Measurements from ENCODE around the gene HDAC2. TPM values are rescaled to one million over a fixed set of nuclear protein-coding genes. Genes with fewer than 3 reads are reported as not detected.
"Not testable (repeated sequence)": the region's sequence is repeated elsewhere in the genome, so short reads cannot be mapped to it uniquely, and the experiment has no call there.

The HDAC2 gene
- polyA plus RNA-seq = 133 TPM
- long read RNA-seq, donor 1, full-length matches to known transcripts = 11 of 45 reads
- long read RNA-seq, donor 1, partial matches to known transcripts = 34 of 45 reads
- long read RNA-seq, donor 1, other reads (novel, unspliced or antisense) = 0 of 45 reads
- long read RNA-seq, donor 2, full-length matches to known transcripts = 31 of 84 reads
- long read RNA-seq, donor 2, partial matches to known transcripts = 53 of 84 reads
- long read RNA-seq, donor 2, other reads (novel, unspliced or antisense) = 0 of 84 reads
- long read RNA-seq, donor 3, full-length matches to known transcripts = 45 of 156 reads
- long read RNA-seq, donor 3, partial matches to known transcripts = 111 of 156 reads
- long read RNA-seq, donor 3, other reads (novel, unspliced or antisense) = 0 of 156 reads
- long read RNA-seq, donor 4, full-length matches to known transcripts = 2 of 2 reads
- long read RNA-seq, donor 4, partial matches to known transcripts = 0 of 2 reads
- long read RNA-seq, donor 4, other reads (novel, unspliced or antisense) = 0 of 2 reads
- long read RNA-seq, donor 5, full-length matches to known transcripts = 26 of 71 reads
- long read RNA-seq, donor 5, partial matches to known transcripts = 45 of 71 reads
- long read RNA-seq, donor 5, other reads (novel, unspliced or antisense) = 0 of 71 reads
- long read RNA-seq, donor 6, full-length matches to known transcripts = 21 of 64 reads
- long read RNA-seq, donor 6, partial matches to known transcripts = 43 of 64 reads
- long read RNA-seq, donor 6, other reads (novel, unspliced or antisense) = 0 of 64 reads
- long read RNA-seq, donor 7, full-length matches to known transcripts = 6 of 32 reads
- long read RNA-seq, donor 7, partial matches to known transcripts = 26 of 32 reads
- long read RNA-seq, donor 7, other reads (novel, unspliced or antisense) = 0 of 32 reads
- long read RNA-seq, donor 8, full-length matches to known transcripts = 20 of 126 reads
- long read RNA-seq, donor 8, partial matches to known transcripts = 106 of 126 reads
- long read RNA-seq, donor 8, other reads (novel, unspliced or antisense) = 0 of 126 reads
- long read RNA-seq, donor 9, full-length matches to known transcripts = 21 of 68 reads
- long read RNA-seq, donor 9, partial matches to known transcripts = 47 of 68 reads
- long read RNA-seq, donor 9, other reads (novel, unspliced or antisense) = 0 of 68 reads
- long read RNA-seq, donor 10, full-length matches to known transcripts = 39 of 75 reads
- long read RNA-seq, donor 10, partial matches to known transcripts = 36 of 75 reads
- long read RNA-seq, donor 10, other reads (novel, unspliced or antisense) = 0 of 75 reads
- long read RNA-seq, donor 11, full-length matches to known transcripts = 22 of 54 reads
- long read RNA-seq, donor 11, partial matches to known transcripts = 32 of 54 reads
- long read RNA-seq, donor 11, other reads (novel, unspliced or antisense) = 0 of 54 reads

DNA sequence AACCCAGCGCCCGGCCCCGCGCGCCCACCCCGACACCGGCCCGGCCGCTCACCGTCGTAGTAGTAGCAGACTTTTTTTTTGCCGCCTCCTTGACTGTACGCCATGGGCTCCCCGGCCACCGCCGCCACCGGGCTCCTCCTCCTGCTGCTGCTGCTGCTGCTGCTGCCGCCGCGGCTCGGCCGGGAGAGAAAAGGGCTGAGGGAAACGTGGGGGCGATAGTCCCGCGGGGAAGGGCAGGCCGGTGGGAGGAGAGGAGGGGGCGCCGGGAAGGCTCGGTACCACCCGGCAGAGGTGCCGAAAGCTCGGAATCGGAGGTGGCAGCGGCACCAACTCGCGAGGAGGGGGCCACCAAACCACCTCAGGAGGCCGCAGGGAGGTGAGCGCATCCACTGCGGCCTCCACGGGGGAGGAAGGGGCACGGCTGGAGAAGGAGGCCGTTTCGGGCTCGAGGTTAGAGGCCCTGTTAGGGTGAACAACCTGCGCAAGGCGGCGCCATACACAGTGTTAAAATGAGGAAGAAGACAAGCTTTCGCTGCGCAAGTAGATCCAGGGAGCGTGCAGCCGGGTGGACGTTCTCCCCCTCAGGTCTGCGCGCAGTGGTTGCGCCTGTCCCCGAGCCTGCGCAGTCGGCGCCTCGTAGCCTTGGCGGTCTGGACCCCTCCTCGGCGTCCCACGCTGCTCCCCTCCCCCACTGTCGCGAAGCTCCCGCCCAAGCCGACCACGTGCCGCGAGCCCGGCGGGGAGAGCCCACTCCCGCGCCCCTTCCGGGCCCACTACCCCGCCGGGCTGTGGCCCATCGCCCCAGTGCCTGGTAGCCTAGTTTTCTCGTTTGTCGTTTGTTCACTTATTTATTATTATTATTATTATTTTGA lies at the start of gene HDAC2:
Gene HDAC2, minus strand, starts transcription at position 344 of the 872 bp plus-strand sequence. Its CDS starts 240 bp downstream, at position 104.
- no CpG with 5 or more reads among the region's 82 CpGs for WGBS (ENCODE audit: insufficient coverage, low lambda C conversion rate)
- Histone ChIP-seq H3K27me3 (ENCODE audit: control insufficient read depth, insufficient read depth, low read length) (no peaks in the 10 kb centered on the region), H3K4me3 (ENCODE audit: low read length) (peak within 1 kb of the TSS; percentile 98), H3K9me3 (ENCODE audit: control insufficient read depth, low read depth, low read length) (no peaks in the 10 kb centered on the region), H3K36me3 (ENCODE audit: control insufficient read depth, insufficient read depth, low read length) (no peaks in the 10 kb centered on the region), H3K4me1 (ENCODE audit: control insufficient read depth, insufficient read depth, low read length) (peaks cover 4% of the 10 kb centered on the region), H3K27ac (ENCODE audit: low read length) (peak within 1 kb of the TSS; percentile 96)
- peak; percentile 85 to 93 for DNase-seq

DNA sequence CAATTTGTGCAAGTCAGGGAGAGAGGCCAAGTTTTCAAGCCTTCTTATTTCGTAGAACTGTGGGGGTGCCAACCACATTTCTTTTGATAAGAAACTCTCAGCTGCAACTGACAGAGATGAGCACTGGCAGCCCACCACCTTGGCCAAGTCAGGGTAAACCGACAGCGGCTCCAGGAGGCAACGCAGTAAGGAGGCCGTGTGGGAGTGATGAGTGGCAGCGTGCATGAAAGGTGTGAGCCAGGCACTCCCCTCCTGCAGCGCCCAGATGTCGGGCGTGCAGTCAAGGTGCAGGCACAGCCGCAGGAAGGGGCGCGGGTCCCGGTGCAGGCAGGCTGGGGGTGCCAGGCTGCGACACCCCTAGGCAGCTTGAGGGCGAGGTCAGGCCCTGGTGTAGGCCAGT lies 49.2 kb upstream of the HDAC2 start:
- Histone ChIP-seq H3K27ac (ENCODE audit: low read length) (no peak overlapping the region), H3K4me3 (ENCODE audit: low read length) (no peak overlapping the region), H3K36me3 (ENCODE audit: control insufficient read depth, insufficient read depth, low read length) (no peaks in the 10 kb centered on the region), H3K9me3 (ENCODE audit: control insufficient read depth, low read depth, low read length) (peaks cover 3% of the 10 kb centered on the region), H3K4me1 (ENCODE audit: control insufficient read depth, insufficient read depth, low read length) (no peaks in the 10 kb centered on the region), H3K27me3 (ENCODE audit: control insufficient read depth, insufficient read depth, low read length) (no peaks in the 10 kb centered on the region)
- no CpG with 5 or more reads among the region's 15 CpGs for WGBS (ENCODE audit: insufficient coverage, low lambda C conversion rate)
- DNase-seq = no peak

DNA sequence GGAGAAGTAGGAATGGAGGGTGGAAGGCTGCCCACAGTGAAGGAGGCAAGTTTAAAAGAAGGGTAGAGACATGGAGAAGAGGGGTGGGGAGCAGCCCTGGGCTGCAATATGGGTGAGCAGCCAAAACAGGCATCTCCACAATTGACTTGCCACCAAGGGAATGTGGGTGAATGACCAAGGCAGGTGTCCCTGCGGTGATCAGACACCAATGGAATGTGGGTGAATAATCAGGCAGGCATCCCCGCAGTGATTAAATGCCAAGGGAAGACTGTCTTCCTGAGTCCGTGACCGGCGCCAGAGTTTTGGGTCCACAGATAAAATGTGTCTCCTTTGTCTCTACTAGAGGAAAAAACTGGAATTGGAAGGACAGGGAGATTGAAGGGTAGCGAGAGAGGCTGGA lies 46.2 kb upstream of the HDAC2 start:
- not testable (repeated sequence) for H3K36me3 ChIP-seq (ENCODE audit: control insufficient read depth, insufficient read depth, low read length); H3K4me3 ChIP-seq (ENCODE audit: low read length); DNase-seq; H3K4me1 ChIP-seq (ENCODE audit: control insufficient read depth, insufficient read depth, low read length); H3K27ac ChIP-seq (ENCODE audit: low read length); H3K27me3 ChIP-seq (ENCODE audit: control insufficient read depth, insufficient read depth, low read length); H3K9me3 ChIP-seq (ENCODE audit: control insufficient read depth, low read depth, low read length)
- WGBS (ENCODE audit: insufficient coverage, low lambda C conversion rate) = no CpG with 5 or more reads among the region's 6 CpGs

DNA sequence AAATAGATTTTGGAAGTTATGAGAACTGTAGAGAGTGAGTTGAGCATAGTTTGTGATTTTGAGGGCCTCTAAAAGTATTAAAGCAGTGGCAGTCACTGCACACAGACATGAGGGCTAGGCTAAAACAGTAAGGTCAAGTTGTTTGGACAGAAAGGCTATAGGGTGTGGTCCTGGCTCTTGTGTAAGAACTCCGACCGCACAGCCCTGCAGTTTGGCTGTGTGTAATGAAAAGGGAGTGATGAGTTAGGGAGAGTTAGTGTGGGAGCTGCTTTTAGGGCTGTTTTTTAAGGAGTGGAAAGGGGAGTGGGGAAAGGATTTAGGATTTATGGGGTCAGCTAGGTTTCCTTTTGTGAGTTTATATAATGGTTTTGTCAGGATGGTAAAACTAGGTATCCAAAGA lies 43.2 kb upstream of the HDAC2 start:
- not testable (repeated sequence) for H3K4me1 ChIP-seq (ENCODE audit: control insufficient read depth, insufficient read depth, low read length); H3K27me3 ChIP-seq (ENCODE audit: control insufficient read depth, insufficient read depth, low read length); DNase-seq; H3K27ac ChIP-seq (ENCODE audit: low read length); H3K36me3 ChIP-seq (ENCODE audit: control insufficient read depth, insufficient read depth, low read length); H3K9me3 ChIP-seq (ENCODE audit: control insufficient read depth, low read depth, low read length); H3K4me3 ChIP-seq (ENCODE audit: low read length)
- WGBS (ENCODE audit: insufficient coverage, low lambda C conversion rate) = no CpG with 5 or more reads among the region's 2 CpGs

DNA sequence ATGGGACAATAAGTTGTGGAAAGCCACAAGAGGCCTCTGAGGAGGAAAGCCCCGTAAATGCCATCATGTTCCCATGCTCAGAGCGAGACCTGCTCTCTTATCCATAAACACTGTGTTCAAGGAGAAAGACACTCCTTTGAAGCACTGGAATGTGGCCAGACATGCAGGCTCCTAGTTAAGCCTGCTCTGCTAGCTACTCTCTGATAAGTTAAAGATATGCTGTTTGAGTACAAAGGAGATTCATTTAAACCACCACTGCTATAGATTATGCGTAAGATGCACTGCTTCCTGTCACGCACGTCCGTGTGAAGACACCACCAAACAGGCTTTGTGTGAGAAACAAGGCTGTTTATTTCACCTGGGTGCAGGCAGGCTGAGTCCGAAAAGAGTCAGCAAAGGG lies 40.5 kb upstream of the HDAC2 start:
- WGBS (ENCODE audit: insufficient coverage, low lambda C conversion rate) = no CpG with 5 or more reads among the region's 7 CpGs
- H3K4me3 ChIP-seq (ENCODE audit: low read length); H3K36me3 ChIP-seq (ENCODE audit: control insufficient read depth, insufficient read depth, low read length); H3K27me3 ChIP-seq (ENCODE audit: control insufficient read depth, insufficient read depth, low read length); H3K9me3 ChIP-seq (ENCODE audit: control insufficient read depth, low read depth, low read length): not testable (repeated sequence)
- H3K4me1 ChIP-seq (ENCODE audit: control insufficient read depth, insufficient read depth, low read length) = peaks cover 11% of the 10 kb centered on the region
- peak overlapping the region; percentile 29 for H3K27ac ChIP-seq (ENCODE audit: low read length)
- peak; percentile 21 to 61 for DNase-seq

DNA sequence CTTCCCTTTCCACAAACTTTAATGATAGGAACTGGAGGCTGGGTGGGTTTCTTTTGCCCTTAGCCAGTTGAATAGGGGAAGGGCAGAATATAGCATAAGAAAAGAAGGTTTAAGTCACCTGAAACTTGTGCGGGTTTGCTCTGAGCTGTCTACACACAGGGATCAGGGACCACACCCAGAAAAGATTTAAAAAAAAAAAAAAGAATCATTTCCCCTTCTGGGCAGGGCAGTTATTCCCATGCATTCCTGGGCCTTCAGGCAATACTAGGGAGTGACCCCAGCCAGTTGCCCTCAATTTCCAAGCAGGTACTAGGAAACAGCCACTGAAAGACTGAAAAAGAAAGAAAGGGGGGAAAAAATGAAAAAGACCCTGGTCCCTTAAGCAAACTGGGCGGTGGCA lies 39.6 kb upstream of the HDAC2 start:
- peaks cover 11% of the 10 kb centered on the region for H3K4me1 ChIP-seq (ENCODE audit: control insufficient read depth, insufficient read depth, low read length)
- no peaks in the 10 kb centered on the region for H3K9me3 ChIP-seq (ENCODE audit: control insufficient read depth, low read depth, low read length)
- H3K27ac ChIP-seq (ENCODE audit: low read length) = no peak overlapping the region
- no peak for DNase-seq
- WGBS (ENCODE audit: insufficient coverage, low lambda C conversion rate) = 63% methylated on average over 1 of the region's 2 CpGs
- H3K4me3 ChIP-seq (ENCODE audit: low read length) = no peak overlapping the region
- no peaks in the 10 kb centered on the region for H3K27me3 ChIP-seq (ENCODE audit: control insufficient read depth, insufficient read depth, low read length)
- H3K36me3 ChIP-seq (ENCODE audit: control insufficient read depth, insufficient read depth, low read length) = no peaks in the 10 kb centered on the region

DNA sequence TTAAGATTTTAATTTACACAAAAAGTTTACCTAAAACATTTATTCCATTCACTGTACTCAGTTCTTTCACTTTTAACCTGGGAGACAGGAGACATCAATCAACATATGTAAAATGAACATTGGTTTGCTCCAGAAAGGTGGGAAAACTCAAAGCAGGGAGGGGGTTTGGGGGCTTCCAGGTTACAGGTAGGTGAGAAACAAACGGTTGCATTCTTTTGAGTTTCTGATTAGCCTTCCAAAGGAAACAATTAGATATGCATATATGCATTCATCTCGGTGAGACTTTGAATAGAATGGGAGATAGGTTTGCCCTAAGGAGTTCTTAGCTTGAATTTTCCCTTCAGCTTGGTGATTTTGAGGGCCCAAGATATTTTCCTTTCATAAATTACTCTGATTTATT lies 38.2 kb upstream of the HDAC2 start:
- no peak overlapping the region for H3K4me3 ChIP-seq (ENCODE audit: low read length)
- H3K9me3 ChIP-seq (ENCODE audit: control insufficient read depth, low read depth, low read length) = no peaks in the 10 kb centered on the region
- no CpG with 5 or more reads among the region's 2 CpGs for WGBS (ENCODE audit: insufficient coverage, low lambda C conversion rate)
- H3K36me3 ChIP-seq (ENCODE audit: control insufficient read depth, insufficient read depth, low read length) = no peaks in the 10 kb centered on the region
- H3K27ac ChIP-seq (ENCODE audit: low read length) = no peak overlapping the region
- peaks cover 11% of the 10 kb centered on the region for H3K4me1 ChIP-seq (ENCODE audit: control insufficient read depth, insufficient read depth, low read length)
- H3K27me3 ChIP-seq (ENCODE audit: control insufficient read depth, insufficient read depth, low read length) = no peaks in the 10 kb centered on the region
- no peak for DNase-seq

DNA sequence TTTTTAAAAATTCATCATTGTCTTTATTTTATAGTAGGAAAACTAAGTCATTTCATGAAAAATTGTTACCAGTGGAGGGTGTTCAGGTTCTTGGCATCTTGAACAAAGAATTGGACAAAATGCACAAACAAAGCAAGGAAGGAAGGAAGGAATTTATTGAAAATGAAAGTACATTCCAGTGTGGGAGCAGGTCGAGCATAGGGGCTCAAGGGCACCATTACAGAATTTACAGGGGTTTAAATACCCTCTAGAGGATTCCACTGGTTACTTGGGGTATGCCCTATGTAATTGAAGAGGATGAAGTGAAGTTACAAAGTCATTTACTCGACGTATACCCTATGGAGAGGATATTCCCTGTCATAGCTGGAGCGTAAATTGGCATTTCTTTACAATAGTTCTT lies 37.4 kb upstream of the HDAC2 start:
- H3K4me1 ChIP-seq (ENCODE audit: control insufficient read depth, insufficient read depth, low read length) = peaks cover 11% of the 10 kb centered on the region
- 100% methylated on average over 1 of the region's 4 CpGs for WGBS (ENCODE audit: insufficient coverage, low lambda C conversion rate)
- no peaks in the 10 kb centered on the region for H3K27me3 ChIP-seq (ENCODE audit: control insufficient read depth, insufficient read depth, low read length)
- no peaks in the 10 kb centered on the region for H3K9me3 ChIP-seq (ENCODE audit: control insufficient read depth, low read depth, low read length)
- no peak for DNase-seq
- no peaks in the 10 kb centered on the region for H3K36me3 ChIP-seq (ENCODE audit: control insufficient read depth, insufficient read depth, low read length)
- H3K4me3 ChIP-seq (ENCODE audit: low read length) = no peak overlapping the region
- H3K27ac ChIP-seq (ENCODE audit: low read length) = no peak overlapping the region

DNA sequence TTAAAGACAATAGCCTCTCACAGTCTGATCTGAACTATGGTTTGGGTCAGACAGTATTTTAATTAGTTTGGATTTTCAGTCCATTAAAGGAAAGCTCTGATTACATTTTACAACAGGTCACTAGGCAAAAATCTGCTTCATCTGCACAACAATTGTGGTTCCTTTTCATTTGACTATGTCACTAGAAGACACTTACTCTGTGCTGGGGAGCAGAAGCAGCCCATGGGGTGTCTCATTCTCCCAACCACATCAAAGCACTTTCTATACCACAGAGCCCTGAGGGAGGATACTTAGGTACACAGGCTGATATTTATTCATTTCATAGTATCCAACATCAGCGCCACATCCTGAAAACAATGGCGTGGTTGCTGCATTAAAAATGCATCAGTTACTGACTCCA lies 36.6 kb upstream of the HDAC2 start:
- no peaks in the 10 kb centered on the region for H3K9me3 ChIP-seq (ENCODE audit: control insufficient read depth, low read depth, low read length)

More for the DNA sequence above, 36.6 kb upstream of the HDAC2 start:
- no peak overlapping the region for H3K27ac ChIP-seq (ENCODE audit: low read length)
- H3K4me1 ChIP-seq (ENCODE audit: control insufficient read depth, insufficient read depth, low read length) = peaks cover 11% of the 10 kb centered on the region
- no peaks in the 10 kb centered on the region for H3K27me3 ChIP-seq (ENCODE audit: control insufficient read depth, insufficient read depth, low read length)
- no CpG with 5 or more reads among the region's 2 CpGs for WGBS (ENCODE audit: insufficient coverage, low lambda C conversion rate)
- no peak overlapping the region for H3K4me3 ChIP-seq (ENCODE audit: low read length)
- H3K36me3 ChIP-seq (ENCODE audit: control insufficient read depth, insufficient read depth, low read length) = no peaks in the 10 kb centered on the region
- DNase-seq = no peak
